ENCODE results near the gene EP400. TPM values are rescaled to one million over a fixed set of nuclear protein-coding genes. Genes with fewer than 3 reads are reported as not detected.

The EP400 gene
- total and polyA plus RNA-seq, 8 donors: 33.5 to 49.9 (median 41.4) TPM

DNA sequence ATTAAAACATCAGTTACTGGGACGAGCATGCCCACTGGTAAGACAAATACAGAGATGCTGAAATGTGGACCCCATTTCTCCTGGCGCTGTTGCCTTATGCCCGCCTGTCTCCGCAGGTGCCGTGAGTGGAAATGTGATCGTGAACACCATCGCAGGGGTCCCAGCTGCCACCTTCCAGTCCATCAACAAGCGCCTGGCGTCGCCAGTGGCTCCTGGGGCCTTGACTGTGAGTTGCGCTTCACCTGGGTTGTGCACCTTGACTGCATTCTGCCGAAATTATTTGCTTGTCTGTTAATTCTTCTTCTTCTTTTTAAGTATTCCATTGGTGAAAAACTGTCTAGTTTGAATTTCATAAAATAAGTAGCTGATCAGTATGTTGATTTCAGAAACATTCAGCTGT is 105.2 kb downstream of the EP400 start:
- no peak overlapping the region for H3K27ac ChIP-seq
- TF ChIP-seq, protein P1, sequence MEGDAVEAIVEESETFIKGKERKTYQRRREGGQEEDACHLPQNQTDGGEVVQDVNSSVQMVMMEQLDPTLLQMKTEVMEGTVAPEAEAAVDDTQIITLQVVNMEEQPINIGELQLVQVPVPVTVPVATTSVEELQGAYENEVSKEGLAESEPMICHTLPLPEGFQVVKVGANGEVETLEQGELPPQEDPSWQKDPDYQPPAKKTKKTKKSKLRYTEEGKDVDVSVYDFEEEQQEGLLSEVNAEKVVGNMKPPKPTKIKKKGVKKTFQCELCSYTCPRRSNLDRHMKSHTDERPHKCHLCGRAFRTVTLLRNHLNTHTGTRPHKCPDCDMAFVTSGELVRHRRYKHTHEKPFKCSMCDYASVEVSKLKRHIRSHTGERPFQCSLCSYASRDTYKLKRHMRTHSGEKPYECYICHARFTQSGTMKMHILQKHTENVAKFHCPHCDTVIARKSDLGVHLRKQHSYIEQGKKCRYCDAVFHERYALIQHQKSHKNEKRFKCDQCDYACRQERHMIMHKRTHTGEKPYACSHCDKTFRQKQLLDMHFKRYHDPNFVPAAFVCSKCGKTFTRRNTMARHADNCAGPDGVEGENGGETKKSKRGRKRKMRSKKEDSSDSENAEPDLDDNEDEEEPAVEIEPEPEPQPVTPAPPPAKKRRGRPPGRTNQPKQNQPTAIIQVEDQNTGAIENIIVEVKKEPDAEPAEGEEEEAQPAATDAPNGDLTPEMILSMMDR (IDR thresholded peaks at IDR 0.05): no peak
- no peaks in the 10 kb centered on the region for H3K27me3 ChIP-seq
- peaks cover 0 to 97% of the 10 kb centered on the region in 2 donors for H3K36me3 ChIP-seq
- no peak for DNase-seq
- ATAC-seq: no peak
- no peaks in the 10 kb centered on the region for H3K4me1 ChIP-seq
- H3K9me3 ChIP-seq: no peaks in the 10 kb centered on the region
- no peak overlapping the region for H3K4me3 ChIP-seq
- intact Hi-C loops (cut with DNase I): no loop called here

DNA sequence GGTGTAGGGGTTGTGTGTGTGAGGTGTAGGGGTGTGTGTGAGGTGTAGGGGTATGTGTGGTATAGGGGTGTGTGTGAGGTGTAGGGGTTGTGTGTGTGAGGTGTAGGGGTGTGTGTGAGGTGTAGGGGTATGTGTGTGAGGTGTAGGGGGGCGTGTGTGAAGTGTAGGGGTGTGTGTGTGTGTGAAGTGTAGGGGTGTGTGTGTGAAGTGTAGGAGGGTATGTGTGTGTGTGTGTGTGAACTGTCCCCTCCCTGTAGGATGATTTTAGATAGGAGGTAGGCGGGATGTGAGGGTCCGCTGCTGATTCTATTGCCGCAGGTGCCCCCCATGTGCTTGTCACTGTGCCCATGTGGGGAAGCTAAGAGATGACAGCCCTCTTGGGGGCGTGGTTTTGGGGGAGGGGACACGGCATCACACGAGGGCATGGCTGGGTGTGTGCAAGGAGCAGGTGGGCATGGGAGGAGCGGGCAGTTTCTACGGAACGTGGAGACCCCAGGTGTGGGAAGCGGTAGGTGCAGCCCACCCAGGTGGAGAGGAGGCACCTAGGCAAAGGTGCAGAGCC is 105.9 kb downstream of the EP400 start:
- Histone ChIP-seq H3K4me1 (no peaks in the 10 kb centered on the region), H3K27me3 (no peaks in the 10 kb centered on the region), H3K9me3 (no peaks in the 10 kb centered on the region), H3K36me3 (peaks cover 0 to 96% of the 10 kb centered on the region in 2 donors), H3K27ac (no peak overlapping the region), H3K4me3 (no peak overlapping the region)
- intact Hi-C loops (cut with DNase I): no loop called here
- DNase-seq (no peak), ATAC-seq (no peak)
- TF ChIP-seq, protein P1 (IDR thresholded peaks at IDR 0.05): no peak

DNA sequence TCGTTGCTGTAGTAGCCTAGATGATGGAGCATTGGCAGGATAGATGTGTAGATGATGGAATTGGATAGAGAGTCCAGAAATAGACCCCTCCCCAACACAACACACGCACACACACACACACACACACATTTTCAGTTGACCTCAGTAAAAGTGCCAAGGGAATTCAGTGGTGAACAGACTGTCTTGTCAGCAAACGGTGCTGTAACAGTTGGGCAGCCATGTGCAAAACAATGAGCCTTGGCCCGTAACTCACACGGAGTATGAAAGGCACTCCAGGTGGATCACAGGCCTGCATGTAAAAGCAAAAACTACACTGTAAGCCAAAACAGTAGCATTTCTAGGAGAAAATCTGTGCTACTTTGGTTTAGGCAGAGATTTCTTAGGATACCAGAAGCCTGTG is 106.6 kb downstream of the EP400 start:
- no peak for DNase-seq
- intact Hi-C loops (cut with DNase I): no loop called here

DNA sequence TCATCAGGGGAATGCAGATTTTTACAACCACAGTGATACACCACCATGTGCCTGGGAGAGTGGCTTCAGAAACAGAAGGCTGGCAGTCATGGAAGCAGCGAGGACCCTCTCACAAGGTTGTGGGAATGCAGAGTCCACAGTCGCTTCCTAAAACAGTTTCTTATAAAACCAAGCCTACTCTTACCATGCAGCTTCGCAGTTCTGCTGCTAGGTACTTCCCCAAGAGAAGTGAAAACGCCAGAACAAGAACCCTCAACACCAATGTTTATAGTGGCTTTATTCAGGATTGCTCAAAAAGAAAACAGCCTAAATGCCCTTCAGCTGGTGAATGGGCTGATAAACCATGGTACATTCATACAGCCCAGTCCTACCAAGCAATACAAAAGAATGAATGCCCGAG is 107.2 kb downstream of the EP400 start:
- Histone ChIP-seq H3K4me1 (no peaks in the 10 kb centered on the region), H3K9me3 (no peaks in the 10 kb centered on the region), H3K4me3 (no peak overlapping the region), H3K27me3 (no peaks in the 10 kb centered on the region), H3K27ac (no peak overlapping the region), H3K36me3 (peaks cover 0 to 96% of the 10 kb centered on the region in 2 donors)
- intact Hi-C loops (cut with DNase I): no loop called here
- ATAC-seq (no peak), DNase-seq (no peak)
- TF ChIP-seq, protein P1 (IDR thresholded peaks at IDR 0.05): no peak

More for the DNA sequence above, 106.6 kb downstream of the EP400 start:
- TF ChIP-seq, protein P1 (IDR thresholded peaks at IDR 0.05): no peak
- H3K4me3 ChIP-seq: no peak overlapping the region
- no peak overlapping the region for H3K27ac ChIP-seq
- no peaks in the 10 kb centered on the region for H3K27me3 ChIP-seq
- no peak for ATAC-seq
- no peaks in the 10 kb centered on the region for H3K4me1 ChIP-seq
- no peaks in the 10 kb centered on the region for H3K9me3 ChIP-seq
- peaks cover 0 to 96% of the 10 kb centered on the region in 2 donors for H3K36me3 ChIP-seq

DNA sequence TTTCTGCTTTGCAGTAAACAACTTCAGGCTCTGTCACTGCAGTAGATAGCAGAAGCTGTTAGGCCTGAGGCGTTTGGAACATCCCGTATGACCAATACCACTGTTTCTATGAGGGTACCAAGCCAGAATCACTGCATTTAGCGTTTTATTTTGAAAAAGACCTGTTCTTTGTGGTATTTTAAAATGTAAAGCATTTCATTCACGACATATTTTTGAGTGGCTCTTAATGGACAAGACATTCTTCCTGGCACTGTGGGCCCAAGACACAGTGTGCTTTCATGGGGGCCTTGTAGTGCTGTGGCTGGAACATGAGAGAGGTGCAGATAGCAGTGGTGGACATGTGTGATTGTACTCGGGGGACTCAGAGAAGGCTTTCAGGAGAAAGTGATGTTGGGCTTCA is 107.9 kb downstream of the EP400 start:
- H3K4me3 ChIP-seq: no peak overlapping the region
- no peaks in the 10 kb centered on the region for H3K27me3 ChIP-seq
- H3K9me3 ChIP-seq: no peaks in the 10 kb centered on the region
- intact Hi-C loops (cut with DNase I): no loop called here
- no peak overlapping the region for H3K27ac ChIP-seq
- DNase-seq (no peak), ATAC-seq (no peak)
- no peaks in the 10 kb centered on the region for H3K4me1 ChIP-seq
- TF ChIP-seq, protein P1 (IDR thresholded peaks at IDR 0.05): no peak
- H3K36me3 ChIP-seq: peaks cover 0 to 96% of the 10 kb centered on the region in 2 donors
